K562 (cell line): ENCODE data around the gene OR4K13. TPM values are rescaled to one million over a fixed set of nuclear protein-coding genes. Genes with fewer than 3 reads are reported as not detected.

Experiments used
- CCNT2 ChIP-seq: IDR thresholded peaks from 2 replicates; pipeline ENCODE4 v1.6.1; 2011; ENCODE audit warnings: borderline replicate concordance, low read depth, mild to moderate bottlenecking, moderate library complexity, mixed read lengths, low read length; ENCODE audit not compliant: insufficient read length; ENCODE audit errors: extremely low read depth
- HNRNPL ChIP-seq: fragments of 200-400 bp; formaldehyde crosslinking; IDR thresholded peaks from 2 replicates; pipeline ENCODE4 v1.6.1; 2017; ENCODE audit warnings: low read depth, mild to moderate bottlenecking, low read length
- LCOR ChIP-seq: sonication (generic); formaldehyde crosslinking; IDR thresholded peaks from 2 replicates; pipeline ENCODE4 v1.8.0; 2022; ENCODE audit warnings: mild to moderate bottlenecking, missing genetic modification reagents
- MEIS2 ChIP-seq: fragments of 450-650 bp; IDR thresholded peaks from 2 replicates; pipeline ENCODE4 v1.6.1; 2014; ENCODE audit warnings: mild to moderate bottlenecking; ENCODE audit not compliant: partially characterized antibody
- MXD1 ChIP-seq: fragments of 250-450 bp; sonication (Bioruptor Pico); IDR thresholded peaks from 2 replicates; pipeline ENCODE4 v1.8.0; 2021; ENCODE audit warnings: borderline replicate concordance, mild to moderate bottlenecking, moderate library complexity; ENCODE audit not compliant: poor library complexity, severe bottlenecking
- MYNN ChIP-seq, 2 experiments: sonication (generic); formaldehyde crosslinking in 1 of 2; IDR thresholded peaks; 2 replicates each; pipeline versions ENCODE4 v1.5.0 to v1.6.1; 2016 to 2020; ENCODE audit warnings: antibody characterized with exemption in 1 of 2, missing genetic modification reagents in 1 of 2
- PATZ1 ChIP-seq: fragments of 250-450 bp; sonication (Bioruptor Pico); IDR thresholded peaks from 2 replicates; pipeline ENCODE4 v1.5.0; 2020; ENCODE audit warnings: mild to moderate bottlenecking, borderline replicate concordance
- PBX2 ChIP-seq, 2 experiments: IDR thresholded peaks in 1 of 2; conservative IDR thresholded peaks in 1 of 2; 2 replicates each; pipeline ENCODE4 v1.6.1; 2016; ENCODE audit warnings: low read depth in 2 of 2, mild to moderate bottlenecking in 1 of 2, missing compliant biosample characterization in 1 of 2, missing genetic modification characterization in 1 of 2, moderate library complexity in 1 of 2
- PKNOX1 ChIP-seq: fragments of 450-650 bp; IDR thresholded peaks from 2 replicates; pipeline ENCODE4 v1.6.1; 2016
- PRPF4 ChIP-seq: fragments of 200-400 bp; formaldehyde crosslinking; IDR thresholded peaks from one replicate; pipeline ENCODE4 v1.6.1; 2017; ENCODE audit warnings: low read length, low read depth, mild to moderate bottlenecking; ENCODE audit not compliant: insufficient read depth, poor library complexity, severe bottlenecking
- TAF7 ChIP-seq: fragments of 450-650 bp; IDR thresholded peaks from 2 replicates; pipeline ENCODE4 v1.6.1; 2016; ENCODE audit warnings: missing genetic modification characterization, missing compliant biosample characterization
- USF2 ChIP-seq: sonication (generic); formaldehyde crosslinking; IDR thresholded peaks from 2 replicates; pipeline ENCODE4 v1.5.0; 2020; ENCODE audit warnings: missing genetic modification reagents
- ZBTB5 ChIP-seq: fragments of 450-650 bp; IDR thresholded peaks from 2 replicates; pipeline ENCODE4 v1.6.1; 2017; ENCODE audit warnings: antibody characterized with exemption
- ZNF263 ChIP-seq: sonication (generic); formaldehyde crosslinking; IDR thresholded peaks from 2 replicates; pipeline ENCODE4 v1.8.0; 2022; ENCODE audit warnings: mild to moderate bottlenecking, missing genetic modification reagents, borderline replicate concordance
- ZNF436 ChIP-seq: fragments of 250-450, 450-650 bp; sonication (Bioruptor Pico); formaldehyde crosslinking; IDR thresholded peaks from 2 replicates; pipeline ENCODE4 v1.7.0; 2020; ENCODE audit warnings: mild to moderate bottlenecking
- polyA plus RNA-seq, 8 experiments: library from polyadenylated mRNA; depleted of rRNA in 4 of 8; stranded (reverse) in 5 of 8; unstranded in 3 of 8; fragments of >200 nt; fragmentation: Nextera tagmentation in 2 of 8; fragmentation: Illumina TruSeq in 1 of 8; extraction: Ambion mirVana in 2 of 8; extraction: Trizol in 1 of 8; gene quantifications; 2 replicates each; pipeline versions ENCODE4 v1.2.1 to v1.2.3, GENCODE V29; 2011 to 2014; ENCODE audit warnings: inconsistent platforms in 1 of 8, missing spikeins in 1 of 8
- total RNA-seq, 7 experiments: library from RNA; depleted of rRNA in 6 of 7; stranded (reverse); fragments of >200 nt in 6 of 7; fragmentation: Illumina TruSeq in 2 of 7; extraction: Trizol in 2 of 7; gene quantifications; 2 replicates each; pipeline versions ENCODE4 v1.2.1 to v1.2.3, GENCODE V29; 2011 to 2021; ENCODE audit warnings: low replicate concordance in 1 of 7

OR4K13 gene
- total and polyA plus RNA-seq, 9 of the 15 experiments (the other 6 are each of a cell fraction or from before 2014, with no cell fraction given), result not detected

GRCh38 chr14:20031058-20031457 lies 4.8 kb downstream of the OR4K13 start (continued):
- TF ChIP-seq USF2 (peak; percentile 31; the same call in 1 of the 2 replicates), ZNF436 (CRISPR knock-in tag) (no peak), PATZ1 (no peak), MEIS2 (peak; percentile 43), MYNN (IDR thresholded peaks at IDR 0.05) (no peak), MYNN (CRISPR knock-in tag; IDR thresholded peaks at IDR 0.05) (no peak), TAF7 (tag) (no peak), CCNT2 (no peak), HNRNPL (no peak), ZNF263 (CRISPR knock-in tag) (no peak), LCOR (CRISPR knock-in tag) (no peak), MXD1 (CRISPR knock-in tag) (no peak), PRPF4 (no peak), PBX2 (CRISPR knock-in tag; IDR thresholded peaks at IDR 0.05; ENCODE audit: low read depth) (no peak), PBX2 (tag; conservative IDR thresholded peaks at IDR 0.05; ENCODE audit: low read depth) (peak; percentile 62), PKNOX1 (peak; percentile 86), ZBTB5 (no peak)
